Measurements from ENCODE around the gene NUP107. TPM values are rescaled to one million over a fixed set of nuclear protein-coding genes. Genes with fewer than 3 reads are reported as not detected.

Gene NUP107
- total RNA-seq, 4 donors from 2014 or later = 6.4 to 29.2 (median 22.6) TPM

DNA sequence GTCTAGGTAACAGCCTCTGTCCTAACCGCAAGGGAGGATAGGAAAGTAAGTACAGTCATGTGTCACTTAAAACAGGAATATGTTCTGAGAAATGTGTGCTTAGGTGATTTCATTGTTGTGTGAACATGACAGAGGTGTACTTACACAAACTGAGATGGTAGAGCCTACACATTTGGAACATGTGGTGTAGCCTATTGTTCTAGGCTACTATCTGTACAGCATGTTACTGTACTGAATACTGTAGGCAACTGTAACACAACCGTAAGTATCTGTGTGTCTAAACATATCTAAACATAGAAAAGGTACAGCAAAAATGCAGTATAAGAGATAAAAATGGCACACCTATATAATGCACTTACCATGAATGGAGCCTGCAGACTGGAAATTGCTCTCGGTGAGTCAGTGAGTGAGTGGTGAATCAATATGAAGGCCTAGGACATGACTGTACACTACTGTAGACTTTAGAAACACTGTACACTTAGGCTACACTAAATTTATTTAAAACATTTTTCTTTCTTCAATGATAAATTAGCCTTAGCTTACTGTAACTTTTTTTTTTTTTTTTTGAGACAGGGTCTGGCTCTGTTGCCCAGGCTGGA lies 108.0 kb downstream of the NUP107 start:
- TF ChIP-seq, protein P1, sequence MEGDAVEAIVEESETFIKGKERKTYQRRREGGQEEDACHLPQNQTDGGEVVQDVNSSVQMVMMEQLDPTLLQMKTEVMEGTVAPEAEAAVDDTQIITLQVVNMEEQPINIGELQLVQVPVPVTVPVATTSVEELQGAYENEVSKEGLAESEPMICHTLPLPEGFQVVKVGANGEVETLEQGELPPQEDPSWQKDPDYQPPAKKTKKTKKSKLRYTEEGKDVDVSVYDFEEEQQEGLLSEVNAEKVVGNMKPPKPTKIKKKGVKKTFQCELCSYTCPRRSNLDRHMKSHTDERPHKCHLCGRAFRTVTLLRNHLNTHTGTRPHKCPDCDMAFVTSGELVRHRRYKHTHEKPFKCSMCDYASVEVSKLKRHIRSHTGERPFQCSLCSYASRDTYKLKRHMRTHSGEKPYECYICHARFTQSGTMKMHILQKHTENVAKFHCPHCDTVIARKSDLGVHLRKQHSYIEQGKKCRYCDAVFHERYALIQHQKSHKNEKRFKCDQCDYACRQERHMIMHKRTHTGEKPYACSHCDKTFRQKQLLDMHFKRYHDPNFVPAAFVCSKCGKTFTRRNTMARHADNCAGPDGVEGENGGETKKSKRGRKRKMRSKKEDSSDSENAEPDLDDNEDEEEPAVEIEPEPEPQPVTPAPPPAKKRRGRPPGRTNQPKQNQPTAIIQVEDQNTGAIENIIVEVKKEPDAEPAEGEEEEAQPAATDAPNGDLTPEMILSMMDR (IDR thresholded peaks at IDR 0.05) = no peak
- TF ChIP-seq POLR2A (IDR thresholded peaks at IDR 0.05) = no peak
- TF ChIP-seq EP300 (IDR thresholded peaks at IDR 0.05; ENCODE audit: low read depth) = no peak
- no peak for TF ChIP-seq POLR2AphosphoS5 (IDR thresholded peaks at IDR 0.05)
- no peak for DNase-seq
- Histone ChIP-seq H3K36me3 (no peaks in the 10 kb centered on the region), H3K9me3 (no peaks in the 10 kb centered on the region), H3K4me1 (no peaks in the 10 kb centered on the region), H3K27me3 (no peaks in the 10 kb centered on the region), H3K4me3 (no peak overlapping the region), H3K27ac (no peak overlapping the region)
- WGBS, 2 donors (ENCODE audit: low coverage in 1 of 2) = 95 to 100% methylated on average over 2 to 3 of the region's 3 CpGs
- intact Hi-C loops (cut with DNase I; ENCODE audit: low total_unique reads) (no loop called here), in situ Hi-C loops (cut with MboI; ENCODE audit: low pct_ligation_motif_present in 1 of 4, low pct_unique_long_range_greater_than_20kb in 1 of 4, low sequenced_read_pairs in 3 of 4) (no loop called here)

Other genes starting within 250 kb of the NUP107 start
- 100 to 1,000 TPM; 180 to 380 (median 224) TPM for gene RAP1B, start 76.1 kb upstream of the NUP107 start, total RNA-seq
- gene SLC35E3, start 59.2 kb downstream of the NUP107 start, total RNA-seq = 1 to 10 TPM; 1.6 to 8.1 (median 4.6) TPM
- 100 to 1,000 TPM in 3 of 4 donors, 10 to 100 TPM in 1; 45.7 to 291 (median 220) TPM for gene MDM2, start 121.2 kb downstream of the NUP107 start, total RNA-seq
- 100 to 1,000 TPM in 3 of 4 donors, 10 to 100 TPM in 1; 36.4 to 147 (median 107) TPM for gene CPM, start 246.2 kb downstream of the NUP107 start, total RNA-seq

Measured in transverse colon (tissue), 4 donors.